SHP77 treated with DMSO at 0.1 percent for 48 hours (cell line): ENCODE data around the gene PCNX3.
A peak's percentile ranks its signal among the peaks of the same experiment; 100 is the strongest.

Source experiments
- DNase-seq: peaks from one replicate; lab custom pipeline; 2025; lab: John Stamatoyannopoulos, UW

Gene PCNX3

DNA sequence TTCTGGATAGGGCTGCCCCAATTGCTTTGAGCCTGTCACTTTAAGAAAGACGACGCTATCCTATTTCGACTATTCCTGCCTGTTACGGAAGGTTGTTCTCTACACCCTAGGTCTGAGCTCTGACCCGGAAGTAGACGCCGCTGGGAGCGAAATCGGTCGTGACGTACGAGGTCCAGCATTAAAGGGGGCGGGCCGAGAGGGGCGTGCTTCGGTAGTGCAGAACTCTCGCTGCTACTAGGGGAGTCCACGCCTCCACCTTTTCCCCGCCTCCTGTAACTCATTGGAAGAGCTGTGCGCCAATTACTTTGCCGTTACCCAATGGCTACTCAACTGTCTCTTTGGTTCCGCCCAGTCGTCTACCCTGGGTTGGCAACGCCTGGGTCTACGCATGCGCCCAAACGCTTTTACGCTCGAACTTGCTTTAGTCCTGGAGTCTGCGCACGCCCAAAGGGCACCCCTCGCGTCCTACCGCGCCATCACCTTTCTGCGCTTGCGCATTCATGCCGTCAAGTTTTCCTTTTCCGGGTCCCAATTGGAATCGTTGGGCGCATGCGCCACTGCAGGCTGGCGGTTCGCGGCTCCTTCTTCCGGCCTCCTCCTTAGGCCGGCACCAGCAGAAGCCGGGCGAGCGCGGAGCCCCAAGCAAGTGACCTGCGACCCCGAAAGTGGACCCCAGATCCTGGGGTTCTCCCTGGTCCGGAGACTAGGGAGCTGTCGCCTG, at the start of gene PCNX3:
PCNX3 (plus strand) TSS at position 548 of the 721 bp plus-strand sequence. CDS start 536 bp downstream, outside the sequence.
- DNase-seq = peak; percentile 100

DNA sequence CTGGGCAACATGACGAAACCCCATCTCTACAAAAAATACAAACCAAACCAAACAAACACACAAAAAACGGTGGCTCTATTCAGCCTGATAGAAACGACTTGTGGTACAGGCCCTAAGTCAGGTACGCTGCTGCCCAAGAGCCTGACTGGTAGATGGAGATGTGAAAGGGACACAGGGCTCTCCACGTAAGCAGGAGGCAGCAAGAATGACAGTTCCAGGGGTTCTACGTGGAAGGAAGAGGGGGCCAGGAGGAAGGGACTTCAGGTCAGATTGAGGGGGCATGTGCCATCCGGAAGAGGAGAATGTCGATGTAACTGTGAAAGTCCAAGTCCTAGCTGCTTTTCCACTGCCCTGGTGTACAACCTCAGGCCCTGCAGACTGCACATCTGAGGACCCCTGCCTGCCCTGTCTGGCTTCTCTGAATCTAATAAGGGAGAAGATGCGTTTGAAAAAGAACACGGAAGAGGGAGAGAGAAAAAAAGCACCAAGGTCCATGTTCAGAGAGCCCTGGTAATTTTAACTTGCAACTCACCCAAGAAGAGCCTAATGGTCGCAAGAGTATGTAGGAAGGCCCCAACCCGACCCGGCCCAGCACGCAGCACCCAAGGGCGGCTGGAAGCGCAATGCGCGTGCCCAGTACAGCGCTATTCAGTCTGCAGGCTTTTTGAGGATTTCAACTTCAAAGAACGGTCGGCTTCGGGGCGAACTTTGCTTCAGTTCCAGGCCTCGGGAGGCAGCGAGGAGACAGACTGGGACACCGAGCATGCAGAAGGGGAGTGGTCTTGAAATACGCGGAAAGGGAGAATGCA, 46.2 kb upstream of the PCNX3 start:
- DNase-seq = no peak

DNA sequence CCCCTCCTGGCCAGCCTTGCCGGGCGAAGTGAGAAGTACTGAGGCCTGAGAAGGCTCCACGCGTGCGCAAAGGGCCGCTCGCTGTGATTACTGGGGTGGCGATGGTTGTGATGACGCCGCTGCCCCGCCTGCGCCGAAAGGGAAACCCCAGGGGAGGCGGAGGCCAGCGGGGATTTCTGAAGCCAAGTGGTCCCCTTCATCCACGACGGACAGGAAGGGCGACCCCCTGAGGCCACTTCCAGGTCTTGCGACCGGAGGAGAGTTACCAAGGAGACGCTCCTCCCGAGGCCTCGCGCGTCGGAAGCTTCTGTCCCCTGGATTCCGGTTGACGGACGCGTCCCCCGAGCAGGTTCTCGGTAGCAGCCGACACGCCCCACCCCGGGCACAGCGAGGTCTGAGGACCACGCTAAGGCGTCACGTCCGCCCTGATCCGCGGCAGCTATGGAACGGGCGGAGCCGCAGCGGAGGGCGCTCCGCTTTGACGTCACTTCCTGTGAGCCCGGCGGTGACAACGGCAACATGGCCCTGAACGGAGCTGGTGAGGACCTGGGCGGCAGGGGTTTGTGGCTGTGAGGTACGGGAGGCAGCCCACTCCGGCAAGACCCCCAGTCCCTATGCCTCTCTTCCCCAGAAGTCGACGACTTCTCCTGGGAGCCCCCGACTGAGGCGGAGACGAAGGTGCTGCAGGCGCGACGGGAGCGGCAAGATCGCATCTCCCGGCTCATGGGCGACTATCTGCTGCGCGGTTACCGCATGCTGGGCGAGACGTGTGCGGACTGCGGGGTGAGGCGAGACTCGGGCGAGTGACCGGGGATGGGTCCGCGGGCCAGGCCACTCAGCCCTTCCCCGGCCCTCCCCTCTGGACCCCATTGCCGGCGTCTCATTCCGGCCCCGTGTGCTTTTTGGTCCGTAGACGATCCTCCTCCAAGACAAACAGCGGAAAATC, 45.3 kb upstream of the PCNX3 start, which contains the start of gene ZNRD2:
ZNRD2 (plus strand) TSS at position 505 of the 946 bp plus-strand sequence; CDS start at position 520, 15 bp downstream.
- DNase-seq = peak; percentile 85

DNA sequence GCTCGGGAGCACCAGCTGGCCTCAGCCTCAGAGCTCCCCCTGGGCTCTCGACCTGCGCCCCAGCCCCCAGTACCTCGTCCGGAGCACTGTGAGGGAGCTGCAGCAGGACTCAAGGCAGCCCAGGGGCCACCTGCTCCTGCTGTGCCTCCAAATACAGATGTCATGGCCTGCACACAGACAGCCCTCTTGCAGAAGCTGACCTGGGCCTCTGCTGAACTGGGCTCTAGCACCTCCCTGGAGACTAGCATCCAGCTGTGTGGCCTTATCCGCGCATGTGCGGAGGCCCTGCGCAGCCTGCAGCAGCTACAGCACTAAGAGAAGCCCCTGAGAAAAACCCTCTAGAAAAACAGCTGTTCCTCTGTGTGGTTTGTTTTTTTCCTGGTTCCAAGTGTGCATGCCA, 44.2 kb upstream of the PCNX3 start:
- no peak for DNase-seq

DNA sequence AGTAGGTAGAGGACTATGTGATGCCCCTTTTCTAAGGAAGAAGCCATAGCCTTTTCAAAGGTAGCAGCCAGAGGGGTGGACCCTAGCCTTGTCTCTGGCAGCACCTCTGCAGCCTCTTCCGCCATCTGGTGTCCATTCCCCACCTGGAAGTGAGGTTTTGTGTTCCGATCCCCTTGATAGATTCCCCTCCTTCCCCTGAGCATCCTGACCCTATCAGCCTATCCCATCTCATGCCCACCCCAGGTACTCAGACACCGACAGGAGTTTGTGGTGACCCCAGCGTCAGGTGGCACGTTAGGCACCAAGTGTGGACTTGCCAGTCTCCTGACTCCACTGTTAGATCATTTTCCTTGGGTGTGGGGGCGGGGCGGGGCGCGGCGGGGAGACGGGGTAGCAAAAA, 43.6 kb upstream of the PCNX3 start:
- no peak for DNase-seq

DNA sequence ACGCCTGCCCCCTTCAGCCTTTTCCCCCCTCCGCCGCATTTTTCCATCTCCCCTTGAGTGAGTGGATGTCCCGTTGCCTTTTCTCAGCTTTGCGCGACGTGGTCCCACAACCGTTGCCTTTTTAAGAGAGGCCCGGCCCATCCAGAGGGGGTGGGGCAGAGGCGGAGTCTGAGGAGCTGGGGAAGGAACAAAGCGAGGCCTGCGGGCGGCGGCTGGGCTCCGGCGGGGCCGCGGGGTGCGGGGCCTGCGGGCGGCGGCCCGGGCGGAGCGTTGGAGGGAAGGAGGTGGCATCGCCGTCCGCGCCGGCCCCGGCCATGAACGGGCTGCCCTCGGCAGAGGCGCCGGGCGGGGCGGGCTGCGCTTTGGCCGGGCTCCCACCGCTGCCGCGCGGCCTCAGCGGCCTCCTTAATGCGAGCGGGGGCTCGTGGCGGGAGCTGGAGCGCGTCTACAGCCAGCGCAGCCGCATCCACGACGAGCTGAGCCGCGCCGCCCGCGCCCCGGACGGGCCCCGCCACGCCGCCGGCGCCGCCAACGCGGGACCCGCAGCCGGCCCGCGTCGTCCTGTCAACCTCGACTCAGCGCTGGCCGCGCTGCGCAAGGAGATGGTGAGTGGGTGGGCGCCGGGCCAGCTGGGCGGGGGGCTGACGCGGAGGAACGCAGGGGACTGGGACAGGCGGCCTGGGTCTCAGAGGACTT, 43.1 kb upstream of the PCNX3 start, which contains the start of gene FAM89B:
FAM89B (plus strand) TSS at position 183 of the 696 bp plus-strand sequence; CDS start at position 315, 132 bp downstream.
- DNase-seq = no peak

DNA sequence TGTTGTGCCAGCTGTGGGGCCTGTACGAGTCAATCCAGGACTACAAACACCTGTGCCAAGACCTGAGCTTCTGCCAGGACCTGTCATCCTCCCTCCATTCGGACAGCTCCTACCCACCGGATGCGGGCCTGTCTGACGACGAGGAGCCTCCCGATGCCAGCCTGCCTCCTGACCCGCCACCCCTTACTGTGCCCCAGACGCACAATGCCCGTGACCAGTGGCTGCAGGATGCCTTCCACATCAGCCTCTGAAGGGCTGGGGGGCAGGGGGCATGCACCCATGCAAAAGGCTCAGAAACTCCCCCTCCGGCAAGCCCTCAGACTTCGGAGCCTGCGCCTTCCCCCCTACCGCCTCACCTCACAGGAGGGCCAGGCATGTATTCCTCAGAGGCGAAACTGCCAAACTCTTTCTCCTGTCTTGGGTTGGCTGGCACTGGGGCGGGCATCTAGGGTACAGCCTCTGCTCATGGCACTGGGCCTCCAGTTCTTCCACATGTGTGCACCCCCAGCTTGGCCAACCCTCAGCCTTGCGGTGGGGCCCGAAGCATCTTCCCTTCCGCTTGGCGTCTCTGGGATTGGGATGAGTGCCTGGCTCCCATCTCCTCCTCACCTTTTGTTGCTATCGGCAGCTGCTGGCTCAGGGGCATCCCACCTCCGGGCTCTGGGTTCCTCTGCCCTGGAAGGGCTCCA, 42.0 kb upstream of the PCNX3 start:
- no peak for DNase-seq

DNA sequence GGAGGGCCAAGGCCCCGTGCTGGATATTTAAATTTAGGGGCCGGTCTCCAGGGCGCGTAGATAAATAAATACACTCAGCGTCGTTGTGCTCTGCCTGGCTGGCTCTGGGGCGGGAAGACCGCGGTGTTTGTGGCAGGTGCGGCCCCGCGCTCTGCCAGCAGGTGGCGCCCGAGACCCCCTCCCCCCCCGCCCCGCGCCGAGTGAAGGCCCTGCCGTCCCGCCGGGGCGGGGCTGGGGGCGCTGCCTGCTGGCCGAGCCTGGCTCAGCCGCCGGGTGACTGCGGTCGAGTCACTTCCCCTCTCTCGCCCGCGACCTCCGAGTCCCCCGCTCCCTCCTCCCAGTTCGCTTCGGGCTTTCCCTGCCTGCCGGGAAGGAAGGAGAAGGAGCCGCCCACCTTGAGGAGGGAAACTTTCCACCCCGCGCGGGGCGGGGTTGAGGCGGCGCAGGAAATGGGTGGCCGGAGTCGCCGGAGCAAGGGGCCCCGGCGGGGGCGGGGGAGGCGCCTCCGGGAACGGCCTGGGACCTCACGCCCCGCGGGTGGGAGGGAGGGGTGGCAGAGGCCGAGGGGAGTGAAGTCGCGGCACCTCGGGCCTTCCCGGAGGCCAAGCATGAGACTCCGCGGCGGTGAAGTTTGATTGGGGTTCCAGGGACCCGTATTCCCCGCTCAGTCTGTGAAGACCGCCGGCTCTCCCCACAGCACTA, 41.3 kb upstream of the PCNX3 start:
- peak; percentile 29 for DNase-seq

DNA sequence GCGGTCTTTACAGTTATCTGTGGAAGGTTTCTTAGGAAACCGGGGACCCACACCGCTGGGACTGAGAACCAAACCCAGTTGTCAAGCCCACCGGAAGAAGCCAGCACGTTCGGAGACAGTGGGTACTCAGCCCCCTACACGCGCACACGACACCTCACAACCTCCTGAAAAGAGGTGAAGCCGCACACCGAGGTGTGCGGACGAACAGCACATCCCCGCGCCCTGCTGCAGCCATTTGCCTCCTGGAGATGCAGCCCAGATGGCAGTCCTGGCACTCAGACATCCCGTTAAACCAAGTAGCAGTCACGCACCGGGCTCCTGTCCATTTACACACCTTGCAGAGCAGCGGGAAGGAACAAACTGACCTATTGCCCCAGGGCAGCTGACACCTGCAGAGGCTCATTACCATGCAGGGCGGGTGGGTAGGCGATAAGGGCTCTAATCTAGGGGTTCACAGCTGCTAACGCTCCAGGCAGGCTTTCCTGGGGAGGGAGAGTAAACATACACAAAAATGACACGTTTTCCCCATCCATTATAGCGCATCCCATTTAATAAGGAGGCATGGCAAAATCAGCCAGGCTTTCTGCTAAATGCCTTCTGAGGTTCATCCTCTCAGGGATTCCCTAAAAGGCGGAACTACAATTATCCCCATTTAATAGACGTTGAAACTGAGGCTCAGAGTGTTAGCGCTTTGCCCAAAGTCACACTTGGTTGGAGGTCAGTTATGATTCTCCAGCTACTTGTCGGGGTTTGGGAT, 40.6 kb upstream of the PCNX3 start:
- DNase-seq = no peak

DNA sequence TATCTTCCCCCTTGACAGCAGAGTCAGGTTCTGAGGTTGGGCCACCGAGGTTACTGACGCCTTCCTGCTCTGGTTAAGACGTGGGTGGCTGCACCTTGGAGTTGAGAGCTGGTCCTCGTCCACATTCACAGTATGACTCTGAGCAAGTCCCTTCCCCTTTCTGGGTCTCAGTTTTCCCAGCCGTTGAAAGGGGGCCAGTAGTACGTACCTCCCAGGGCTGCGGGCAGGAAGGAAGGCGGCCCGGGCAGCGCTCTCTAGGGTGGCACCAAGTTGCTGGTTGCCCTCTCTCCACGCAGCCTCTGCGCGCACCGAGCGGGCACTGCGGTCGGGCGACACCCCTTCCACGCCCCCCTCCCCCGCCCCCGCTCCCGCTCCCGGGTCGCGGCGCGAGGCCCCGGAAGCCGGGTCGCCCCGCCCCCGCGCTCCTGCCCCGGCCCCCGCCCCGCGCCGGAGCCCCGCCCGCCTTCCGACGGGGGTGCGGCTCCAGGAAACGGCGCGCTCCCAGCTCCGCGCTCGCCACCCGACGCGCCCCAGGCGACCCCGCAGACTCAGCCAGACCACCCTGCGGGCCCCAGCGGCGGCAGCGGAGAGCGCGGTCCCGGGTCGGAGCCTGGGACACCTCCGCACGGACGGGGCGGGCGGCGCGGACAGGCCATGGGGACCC, 39.9 kb upstream of the PCNX3 start, which contains the start of gene EHBP1L1:
EHBP1L1 (plus strand) TSS at position 486 of the 664 bp plus-strand sequence. CDS start 250 bp downstream, outside the sequence.
- DNase-seq = no peak

DNA sequence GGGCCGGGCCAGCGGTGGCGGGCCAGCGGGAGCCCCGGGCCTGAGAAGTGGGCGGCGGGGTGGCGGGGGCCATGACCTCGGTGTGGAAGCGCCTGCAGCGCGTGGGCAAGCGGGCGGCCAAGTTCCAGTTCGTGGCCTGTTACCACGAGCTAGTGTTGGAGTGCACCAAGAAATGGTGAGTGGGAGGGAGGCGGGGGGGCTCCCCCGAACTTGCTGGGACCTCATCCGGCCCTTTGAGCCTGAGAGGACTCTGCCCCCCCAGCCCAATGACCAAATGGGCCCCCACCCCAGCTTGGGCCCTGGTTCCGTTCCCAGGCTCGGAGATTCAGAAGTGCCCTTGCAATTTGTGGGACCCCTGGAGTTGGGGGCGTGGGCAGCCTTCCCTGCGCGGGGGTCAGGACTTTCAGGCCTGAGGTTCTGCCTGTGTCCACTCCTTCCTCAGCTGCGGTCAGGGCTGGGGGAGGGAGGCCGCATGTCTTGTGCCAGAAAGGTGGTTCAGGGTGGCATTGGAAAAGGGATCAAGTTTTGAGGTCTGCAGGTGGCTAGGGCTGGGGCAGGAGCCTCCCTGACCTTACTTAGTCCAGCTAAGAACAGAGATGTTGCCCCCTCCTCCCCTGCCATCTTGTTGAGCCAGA, 39.2 kb upstream of the PCNX3 start:
- no peak for DNase-seq

DNA sequence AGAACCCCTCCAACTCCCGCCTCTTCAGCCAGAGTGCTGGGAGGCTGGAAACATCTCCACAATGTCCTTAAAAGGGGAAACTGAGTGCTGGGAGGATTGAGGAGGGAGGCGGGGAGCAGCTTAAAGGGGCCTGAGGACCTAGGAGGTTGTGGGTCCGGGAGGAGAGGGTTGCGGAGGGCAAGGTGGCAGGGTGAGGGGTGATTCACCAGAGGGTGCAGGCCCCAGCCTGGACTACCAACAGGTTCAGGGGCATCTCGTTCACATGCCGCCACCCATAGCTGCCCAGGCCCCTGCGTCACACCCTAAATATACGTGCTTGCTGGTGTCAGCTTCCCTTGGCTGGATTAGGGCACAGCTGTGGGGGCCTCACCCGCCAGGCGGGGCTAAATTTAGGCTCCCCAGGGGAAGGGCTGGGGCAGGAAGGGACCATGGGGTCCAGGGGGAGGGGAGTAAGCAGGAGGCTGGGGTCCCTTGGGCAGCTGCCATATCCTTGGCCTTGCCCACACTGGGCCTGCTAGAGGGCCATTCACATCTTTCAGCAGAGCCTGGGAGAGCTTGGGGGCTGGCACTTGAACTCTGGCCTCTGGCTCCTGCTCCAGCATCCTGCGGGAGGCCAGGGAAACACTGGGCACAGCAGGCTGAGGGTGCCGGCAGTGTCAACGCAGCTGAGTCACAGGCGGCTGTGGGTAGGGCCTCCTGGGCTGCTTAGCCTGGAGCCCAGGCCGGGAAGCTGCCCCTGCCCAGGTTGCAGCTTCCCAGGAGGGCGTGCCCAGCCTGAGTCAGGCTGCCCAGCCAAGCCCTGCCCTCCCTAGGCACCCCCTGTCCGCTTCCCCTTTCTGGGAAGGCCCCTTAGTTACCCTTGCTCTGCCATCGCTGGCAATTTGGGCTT, 38.5 kb upstream of the PCNX3 start:
- DNase-seq = no peak

DNA sequence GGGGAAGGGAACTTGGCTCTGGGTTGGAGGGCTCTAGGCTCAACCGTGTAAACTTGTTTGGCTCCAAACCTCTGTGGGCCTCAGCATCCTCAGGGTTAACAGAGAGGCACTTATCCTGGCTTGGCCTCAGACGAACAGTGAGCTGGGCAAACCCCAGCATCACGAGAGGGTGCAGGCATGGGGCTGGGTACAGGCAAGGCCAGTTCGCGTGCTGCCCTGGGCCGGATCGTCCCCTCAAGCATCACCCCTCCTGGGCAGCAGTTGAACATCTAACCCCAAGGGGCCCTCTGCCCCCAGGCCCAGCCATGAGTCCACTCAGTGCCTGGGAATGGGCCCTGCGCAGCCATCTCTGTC, 37.8 kb upstream of the PCNX3 start:
- no peak for DNase-seq

DNA sequence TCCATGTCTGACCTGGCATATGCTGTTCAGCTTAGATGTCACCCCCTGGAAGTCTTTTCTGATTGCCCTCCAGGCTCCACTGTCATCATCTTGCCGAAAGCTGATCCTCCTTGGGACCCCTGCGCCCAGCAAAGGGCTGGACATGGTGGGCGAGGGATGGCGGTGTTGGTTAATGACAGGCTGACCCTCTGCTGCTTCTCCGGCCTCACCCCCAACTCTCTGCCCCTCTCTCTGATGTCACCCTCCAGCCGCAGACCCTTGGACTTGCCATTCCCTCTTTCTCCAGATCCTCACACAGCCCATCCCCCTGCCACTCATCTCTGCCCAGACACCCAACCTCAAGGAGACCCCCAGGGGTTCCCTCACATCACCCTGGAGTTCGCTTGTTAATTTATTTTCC, 37.4 kb upstream of the PCNX3 start:
- DNase-seq = no peak

DNA sequence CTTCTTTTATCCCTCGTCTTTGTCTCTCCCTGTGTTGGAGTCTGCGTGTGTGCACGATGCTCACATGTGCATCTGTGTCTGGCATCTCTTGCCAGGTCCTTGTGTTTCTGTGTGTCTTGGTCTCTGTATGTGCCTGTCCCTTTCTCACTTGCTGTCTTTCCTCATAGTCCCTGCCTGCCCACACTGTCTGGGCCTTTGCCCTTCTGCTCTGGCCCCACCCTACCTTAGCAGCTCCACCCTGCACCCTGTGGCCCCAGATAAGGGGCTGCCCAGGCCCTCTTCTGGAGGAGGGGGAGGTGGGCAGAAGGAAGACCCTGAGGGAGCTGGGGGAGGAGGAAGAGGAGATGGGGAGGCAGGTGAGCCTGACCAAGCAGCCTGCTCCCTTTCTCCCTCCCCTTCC, 36.9 kb upstream of the PCNX3 start:
- DNase-seq = no peak

DNA sequence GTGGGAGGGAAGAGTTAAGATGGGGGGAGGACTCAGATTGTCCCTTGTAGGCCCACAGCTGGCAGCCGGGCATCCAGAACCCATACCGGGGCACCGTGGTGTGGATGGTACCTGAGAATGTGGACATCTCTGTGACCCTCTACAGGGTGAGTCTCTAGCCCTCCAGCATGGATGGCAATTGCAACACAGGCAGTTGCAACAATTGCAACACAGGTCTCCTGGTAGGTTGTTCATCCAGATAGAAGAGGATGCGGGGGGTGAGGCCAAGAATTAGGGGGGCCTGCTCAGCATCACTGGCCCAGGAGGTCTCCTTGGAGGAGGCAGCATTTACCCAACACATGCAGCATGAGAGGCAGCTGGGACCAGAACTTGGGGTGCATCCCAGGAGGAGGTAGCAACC, 36.3 kb upstream of the PCNX3 start:
- DNase-seq = no peak

DNA sequence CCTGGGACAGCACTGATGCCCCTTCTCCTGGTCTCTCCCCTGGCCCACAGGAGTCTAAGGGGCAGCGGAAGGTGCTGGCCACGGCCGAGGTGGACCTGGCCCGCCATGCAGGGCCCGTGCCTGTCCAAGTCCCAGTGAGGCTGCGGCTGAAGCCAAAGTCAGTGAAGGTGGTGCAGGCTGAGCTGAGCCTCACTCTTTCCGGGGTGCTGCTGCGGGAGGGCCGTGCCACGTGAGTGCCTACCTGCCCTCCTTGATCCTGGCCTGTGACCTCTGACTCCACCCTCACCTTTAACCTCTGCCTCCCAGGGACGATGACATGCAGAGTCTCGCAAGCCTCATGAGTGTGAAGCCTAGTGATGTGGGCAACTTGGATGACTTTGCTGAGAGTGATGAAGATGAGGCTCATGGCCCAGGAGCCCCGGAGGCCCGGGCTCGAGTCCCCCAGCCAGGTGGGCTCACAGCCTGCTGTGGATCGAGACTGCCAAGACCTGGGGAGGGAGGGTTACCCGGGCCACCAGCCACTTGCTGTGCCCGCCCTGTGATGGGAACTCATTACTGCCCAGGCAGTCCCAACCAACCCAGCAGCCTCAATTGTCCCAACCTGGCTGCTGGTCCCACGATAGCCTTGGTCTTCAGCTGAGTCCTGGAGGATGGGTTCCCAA, 35.4 kb upstream of the PCNX3 start:
- no peak for DNase-seq
